K562 (cell line): Measurements from ENCODE around the gene SCP2. TPM values are rescaled to one million over a fixed set of nuclear protein-coding genes. Genes with fewer than 3 reads are reported as not detected.
A peak's percentile ranks its signal among the peaks of the same experiment; 100 is the strongest.

Experiments used
- ATF1 ChIP-seq, 2 experiments: fragments of 450-650 bp in 1 of 2; IDR thresholded peaks; 2 replicates each; pipeline ENCODE4 v1.6.1; 2016; ENCODE audit warnings: missing compliant biosample characterization in 1 of 2, missing genetic modification characterization in 1 of 2
- CHD1 ChIP-seq: fragments of 200-600 bp; sonication (generic); IDR thresholded peaks from one replicate; pipeline ENCODE4 v1.6.1; 2012; ENCODE audit warnings: mild to moderate bottlenecking, moderate library complexity, low read length, inconsistent platforms
- FOXJ3 ChIP-seq: sonication (generic); formaldehyde crosslinking; IDR thresholded peaks from 2 replicates; pipeline ENCODE4 v1.4.0; 2020; ENCODE audit warnings: mild to moderate bottlenecking, missing genetic modification reagents
- GABPB1 ChIP-seq: sonication (generic); formaldehyde crosslinking; IDR thresholded peaks from 2 replicates; pipeline ENCODE4 v1.8.0; 2022; ENCODE audit warnings: mild to moderate bottlenecking, missing genetic modification reagents
- KDM4B ChIP-seq, 2 experiments: fragments of 450-650 bp in 1 of 2; sonication (generic) in 1 of 2; IDR thresholded peaks; 2 replicates each; pipeline ENCODE4 v1.6.1; 2016 to 2017; ENCODE audit warnings: borderline replicate concordance in 2 of 2, antibody characterized with exemption in 1 of 2, low read depth in 1 of 2, mild to moderate bottlenecking in 1 of 2
- KHSRP ChIP-seq: fragments of 450-650 bp; IDR thresholded peaks from 2 replicates; pipeline ENCODE4 v1.6.1; 2017
- NR2F6 ChIP-seq: fragments of 450-650 bp; formaldehyde crosslinking; IDR thresholded peaks from 2 replicates; pipeline ENCODE4 v1.4.0; 2020; ENCODE audit warnings: mild to moderate bottlenecking
- PHF20 ChIP-seq: fragments of 450-650 bp; IDR thresholded peaks from 2 replicates; pipeline ENCODE4 v1.6.1; 2018; ENCODE audit not compliant: partially characterized antibody
- TEAD4 ChIP-seq, 2 experiments: sonication (generic) in 1 of 2; formaldehyde crosslinking in 1 of 2; IDR thresholded peaks; 2 replicates each; pipeline versions ENCODE4 v1.6.1 to v1.8.0; 2012 to 2022; ENCODE audit warnings: borderline replicate concordance in 1 of 2, inconsistent platforms in 1 of 2, low read length in 1 of 2, mild to moderate bottlenecking in 1 of 2, missing genetic modification reagents in 1 of 2
- ZNF24 ChIP-seq: fragments of 450-650 bp; IDR thresholded peaks from 2 replicates; pipeline ENCODE4 v1.6.1; 2016
- ZNF384 ChIP-seq: IDR thresholded peaks from 2 replicates; pipeline ENCODE4 v1.6.1; 2012; ENCODE audit warnings: low read depth, low read length, improper control_type of control experiment
- polyA plus RNA-seq, 8 experiments: library from polyadenylated mRNA; depleted of rRNA in 4 of 8; stranded (reverse) in 5 of 8; unstranded in 3 of 8; fragments of >200 nt; fragmentation: Nextera tagmentation in 2 of 8; fragmentation: Illumina TruSeq in 1 of 8; extraction: Ambion mirVana in 2 of 8; extraction: Trizol in 1 of 8; gene quantifications; 2 replicates each; pipeline versions ENCODE4 v1.2.1 to v1.2.3, GENCODE V29; 2011 to 2014; ENCODE audit warnings: inconsistent platforms in 1 of 8, missing spikeins in 1 of 8
- total RNA-seq, 7 experiments: library from RNA; depleted of rRNA in 6 of 7; stranded (reverse); fragments of >200 nt in 6 of 7; fragmentation: Illumina TruSeq in 2 of 7; extraction: Trizol in 2 of 7; gene quantifications; 2 replicates each; pipeline versions ENCODE4 v1.2.1 to v1.2.3, GENCODE V29; 2011 to 2021; ENCODE audit warnings: low replicate concordance in 1 of 7
- TF ChIP-seq, protein P1 (sequence below), 2 experiments: fragments of 450-650 bp; IDR thresholded peaks; 2 replicates each; pipeline ENCODE4 v1.6.1; 2016; ENCODE audit warnings: mild to moderate bottlenecking in 2 of 2, borderline replicate concordance in 1 of 2, low read depth in 1 of 2, moderate library complexity in 1 of 2
- TF ChIP-seq, protein P2 (sequence below): fragments of 250-450 bp; sonication (Bioruptor Pico); IDR thresholded peaks from 2 replicates; pipeline ENCODE4 v1.5.0; 2020; ENCODE audit warnings: mild to moderate bottlenecking, borderline replicate concordance

The SCP2 gene
- total and polyA plus RNA-seq, 9 of the 15 experiments (the other 6 are each of a cell fraction or from before 2014, with no cell fraction given) = 63.8 to 258 (median 106) TPM

DNA sequence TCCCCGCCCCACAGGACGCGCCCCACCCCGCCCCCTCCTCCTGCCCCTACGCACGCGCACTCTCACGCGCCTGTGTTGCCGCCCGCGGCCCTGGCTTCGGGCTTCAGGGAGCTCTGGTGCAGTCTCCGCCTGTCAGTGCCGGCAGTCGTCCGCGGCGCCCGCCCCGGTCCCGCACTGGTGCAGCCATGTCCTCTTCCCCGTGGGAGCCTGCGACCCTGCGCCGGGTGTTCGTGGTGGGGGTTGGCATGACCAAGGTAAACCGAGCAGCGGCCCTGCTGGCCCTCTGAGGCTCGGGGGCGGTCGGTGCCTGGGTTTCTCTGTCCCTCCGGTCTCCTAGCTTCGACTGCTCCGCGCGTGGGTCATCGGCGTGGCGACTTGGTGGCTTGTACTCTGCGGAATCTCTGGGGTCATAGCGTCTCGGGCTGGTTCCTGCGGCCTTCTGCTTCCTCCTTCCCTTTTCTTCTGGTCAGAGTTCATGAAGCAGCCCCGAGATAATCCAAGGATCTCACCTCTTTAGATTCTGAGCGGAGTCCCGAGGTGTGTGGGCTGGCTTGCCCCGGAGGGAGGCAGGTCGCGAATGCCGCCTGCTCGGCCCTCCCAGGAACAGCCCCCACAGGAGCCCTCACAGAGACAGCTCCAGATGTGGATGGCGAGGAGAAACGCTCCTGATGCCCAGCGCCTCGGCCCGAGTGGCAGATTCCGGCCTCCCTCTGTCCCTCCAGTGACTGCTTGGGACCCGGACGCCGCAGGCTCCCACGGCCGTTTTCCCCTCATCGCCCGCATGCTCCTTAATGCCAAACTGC is at the start of gene SCP2 (continued):
- peak; percentile 12 for TF ChIP-seq PHF20
- TF ChIP-seq KHSRP = no peak
- no peak for TF ChIP-seq TEAD4 (IDR thresholded peaks at IDR 0.05; ENCODE audit: low read length)
- no peak for TF ChIP-seq TEAD4 (CRISPR knock-in tag; IDR thresholded peaks at IDR 0.05; ENCODE audit: borderline replicate concordance)
- TF ChIP-seq ATF1 (CRISPR knock-in tag; IDR thresholded peaks at IDR 0.05) = no peak
- 0 out of 2 replicates have a peak, but pooled peaks have one; percentile 13 for TF ChIP-seq ATF1 (tag; IDR thresholded peaks at IDR 0.05)
- TF ChIP-seq NR2F6 (CRISPR knock-in tag) = no peak
- TF ChIP-seq ZNF384 = no peak
- TF ChIP-seq FOXJ3 (CRISPR knock-in tag) = no peak
- TF ChIP-seq, protein P1, sequence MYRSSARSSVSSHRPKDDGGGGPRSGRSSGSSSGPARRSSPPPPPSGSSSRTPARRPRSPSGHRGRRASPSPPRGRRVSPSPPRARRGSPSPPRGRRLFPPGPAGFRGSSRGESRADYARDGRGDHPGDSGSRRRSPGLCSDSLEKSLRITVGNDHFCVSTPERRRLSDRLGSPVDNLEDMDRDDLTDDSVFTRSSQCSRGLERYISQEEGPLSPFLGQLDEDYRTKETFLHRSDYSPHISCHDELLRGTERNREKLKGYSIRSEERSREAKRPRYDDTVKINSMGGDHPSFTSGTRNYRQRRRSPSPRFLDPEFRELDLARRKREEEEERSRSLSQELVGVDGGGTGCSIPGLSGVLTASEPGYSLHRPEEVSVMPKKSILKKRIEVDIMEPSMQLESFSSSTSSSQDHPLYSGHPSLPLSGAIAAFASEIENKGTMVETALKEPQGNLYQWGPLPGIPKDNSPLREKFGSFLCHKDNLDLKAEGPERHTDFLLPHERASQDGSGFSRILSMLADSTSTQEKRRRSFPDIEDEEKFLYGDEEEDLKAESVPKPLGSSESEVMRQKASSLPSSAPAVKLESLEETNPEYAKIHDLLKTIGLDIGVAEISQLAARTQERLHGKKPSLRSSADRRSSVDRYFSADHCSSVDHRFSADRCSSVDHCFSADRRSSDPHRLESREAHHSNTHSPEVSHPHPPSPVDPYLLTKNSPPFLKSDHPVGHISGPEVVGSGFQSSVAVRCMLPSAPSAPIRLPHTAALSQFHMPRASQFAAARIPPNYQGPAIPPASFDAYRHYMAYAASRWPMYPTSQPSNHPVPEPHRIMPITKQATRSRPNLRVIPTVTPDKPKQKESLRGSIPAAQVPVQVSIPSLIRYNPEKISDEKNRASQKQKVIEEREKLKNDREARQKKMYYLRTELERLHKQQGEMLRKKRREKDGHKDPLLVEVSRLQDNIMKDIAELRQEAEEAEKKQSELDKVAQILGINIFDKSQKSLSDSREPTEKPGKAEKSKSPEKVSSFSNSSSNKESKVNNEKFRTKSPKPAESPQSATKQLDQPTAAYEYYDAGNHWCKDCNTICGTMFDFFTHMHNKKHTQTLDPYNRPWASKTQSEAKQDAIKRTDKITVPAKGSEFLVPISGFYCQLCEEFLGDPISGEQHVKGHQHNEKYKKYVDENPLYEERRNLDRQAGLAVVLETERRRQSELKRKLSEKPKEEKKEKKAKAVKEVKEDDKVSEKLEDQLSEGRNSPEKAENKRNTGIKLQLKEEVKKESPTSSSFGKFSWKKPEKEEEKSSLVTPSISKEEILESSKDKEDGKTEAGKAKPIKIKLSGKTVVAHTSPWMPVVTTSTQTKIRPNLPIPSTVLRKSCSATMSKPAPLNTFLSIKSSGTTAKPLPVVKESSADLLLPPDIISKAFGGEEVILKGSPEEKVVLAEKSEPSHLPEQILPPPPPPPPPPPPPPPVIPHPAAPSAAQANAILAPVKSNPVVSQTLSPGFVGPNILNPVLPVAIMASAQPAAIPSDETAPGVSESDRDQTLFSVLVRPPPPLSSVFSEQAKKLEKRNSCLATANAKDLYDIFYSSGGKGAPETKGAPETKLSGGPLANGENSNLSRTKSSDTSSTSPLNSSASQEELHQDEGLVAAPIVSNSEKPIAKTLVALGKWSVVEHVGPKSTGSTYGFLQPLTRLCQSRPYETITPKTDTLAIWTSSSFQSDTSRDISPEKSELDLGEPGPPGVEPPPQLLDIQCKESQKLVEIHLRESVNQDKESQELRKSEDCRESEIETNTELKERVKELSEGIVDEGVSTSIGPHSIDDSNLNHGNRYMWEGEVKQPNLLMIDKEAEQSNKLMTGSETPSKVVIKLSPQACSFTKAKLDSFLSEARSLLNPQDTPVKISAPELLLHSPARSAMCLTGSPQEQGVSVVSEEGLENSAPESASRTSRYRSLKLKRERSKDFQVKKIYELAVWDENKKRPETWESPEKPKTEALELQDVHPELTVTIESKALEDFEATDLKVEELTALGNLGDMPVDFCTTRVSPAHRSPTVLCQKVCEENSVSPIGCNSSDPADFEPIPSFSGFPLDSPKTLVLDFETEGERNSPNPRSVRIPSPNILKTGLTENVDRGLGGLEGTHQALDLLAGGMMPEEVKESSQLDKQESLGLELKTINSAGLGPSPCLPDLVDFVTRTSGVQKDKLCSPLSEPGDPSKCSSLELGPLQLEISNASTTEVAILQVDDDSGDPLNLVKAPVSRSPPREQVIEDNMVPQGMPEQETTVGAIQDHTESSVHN (IDR thresholded peaks at IDR 0.05; ENCODE audit: borderline replicate concordance in 1 of 2, low read depth in 1 of 2) = no peak
- TF ChIP-seq ZNF24 = no peak
- peak; percentile 16; the same call in 1 of the 2 replicates for TF ChIP-seq GABPB1
- TF ChIP-seq KDM4B (IDR thresholded peaks at IDR 0.05; ENCODE audit: borderline replicate concordance in 2 of 2, low read depth in 1 of 2) = no peak
- TF ChIP-seq, protein P2, sequence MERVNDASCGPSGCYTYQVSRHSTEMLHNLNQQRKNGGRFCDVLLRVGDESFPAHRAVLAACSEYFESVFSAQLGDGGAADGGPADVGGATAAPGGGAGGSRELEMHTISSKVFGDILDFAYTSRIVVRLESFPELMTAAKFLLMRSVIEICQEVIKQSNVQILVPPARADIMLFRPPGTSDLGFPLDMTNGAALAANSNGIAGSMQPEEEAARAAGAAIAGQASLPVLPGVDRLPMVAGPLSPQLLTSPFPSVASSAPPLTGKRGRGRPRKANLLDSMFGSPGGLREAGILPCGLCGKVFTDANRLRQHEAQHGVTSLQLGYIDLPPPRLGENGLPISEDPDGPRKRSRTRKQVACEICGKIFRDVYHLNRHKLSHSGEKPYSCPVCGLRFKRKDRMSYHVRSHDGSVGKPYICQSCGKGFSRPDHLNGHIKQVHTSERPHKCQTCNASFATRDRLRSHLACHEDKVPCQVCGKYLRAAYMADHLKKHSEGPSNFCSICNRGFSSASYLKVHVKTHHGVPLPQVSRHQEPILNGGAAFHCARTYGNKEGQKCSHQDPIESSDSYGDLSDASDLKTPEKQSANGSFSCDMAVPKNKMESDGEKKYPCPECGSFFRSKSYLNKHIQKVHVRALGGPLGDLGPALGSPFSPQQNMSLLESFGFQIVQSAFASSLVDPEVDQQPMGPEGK (CRISPR knock-in tag) = no peak
- peak; percentile 55 for TF ChIP-seq CHD1
